Keratinocyte (primary cell): ENCODE data around the gene CXCL6. TPM values are rescaled to one million over a fixed set of nuclear protein-coding genes. Genes with fewer than 3 reads are reported as not detected.

ENCODE experiments used
- DNase-seq: peaks from one replicate; pipeline ENCODE4 v3.0.0-alpha.2; 2011; ENCODE audit warnings: low read depth, missing footprints, low spot score
- FAIRE-seq: peaks from 2 replicates; lab custom pipeline; 2011; peaks lifted over from hg19 to GRCh38; lab: Jason Lieb, UNC
- H2AFZ ChIP-seq: 2 replicates; pipeline ENCODE4 v1.6.0; 2012; ENCODE audit warnings: low read length, control low read depth, inconsistent platforms; ENCODE audit not compliant: control insufficient read depth
- H3K27ac ChIP-seq: 2 replicates; pipeline ENCODE4 v1.5.1; 2011; ENCODE audit warnings: low read length; ENCODE audit not compliant: control insufficient read depth, insufficient read depth
- H3K27me3 ChIP-seq: 3 replicates; pipeline ENCODE4 v1.6.0; 2011; ENCODE audit warnings: low read length; ENCODE audit not compliant: control insufficient read depth, insufficient read depth; ENCODE audit errors: extremely low read depth
- H3K36me3 ChIP-seq, 2 experiments: 2 replicates in 1 of 2; 3 replicates in 1 of 2; pipeline ENCODE4 v1.5.1; 2011; ENCODE audit warnings: low read length in 2 of 2, mild to moderate bottlenecking in 1 of 2; ENCODE audit not compliant: control insufficient read depth in 2 of 2, insufficient read depth in 2 of 2; ENCODE audit errors: extremely low read depth in 1 of 2
- H3K4me1 ChIP-seq: 3 replicates; pipeline ENCODE4 v1.5.1; 2011; ENCODE audit warnings: low read length; ENCODE audit not compliant: control insufficient read depth, insufficient read depth; ENCODE audit errors: extremely low read depth
- H3K4me2 ChIP-seq: 3 replicates; pipeline ENCODE4 v1.6.0; 2011; ENCODE audit warnings: low read depth, low read length; ENCODE audit not compliant: control insufficient read depth, insufficient read depth; ENCODE audit errors: extremely low read depth
- H3K4me3 ChIP-seq, 3 experiments: fragments of 200-600 bp in 1 of 3; sonication (generic) in 1 of 3; 2 replicates in 2 of 3; 3 replicates in 1 of 3; pipeline ENCODE4 v1.5.1; 2011 to 2016; ENCODE audit warnings: low read length in 3 of 3, mild to moderate bottlenecking in 3 of 3, control low read depth in 2 of 3, inconsistent platforms in 1 of 3, low read depth in 1 of 3, mixed read lengths in 1 of 3, mixed run types in 1 of 3, moderate library complexity in 1 of 3; ENCODE audit not compliant: control insufficient read depth in 2 of 3, insufficient read depth in 2 of 3; ENCODE audit errors: extremely low read depth in 1 of 3
- H3K79me2 ChIP-seq: 2 replicates; pipeline ENCODE4 v1.6.0; 2012; ENCODE audit warnings: low read length; ENCODE audit not compliant: control insufficient read depth, insufficient read depth
- H3K9ac ChIP-seq: 3 replicates; pipeline ENCODE4 v1.6.0; 2011; ENCODE audit warnings: low read length; ENCODE audit not compliant: control insufficient read depth, insufficient read depth; ENCODE audit errors: extremely low read depth
- H3K9me1 ChIP-seq: 3 replicates; pipeline ENCODE4 v1.6.0; 2011; ENCODE audit warnings: low read length; ENCODE audit not compliant: control insufficient read depth, insufficient read depth; ENCODE audit errors: extremely low read depth
- H3K9me3 ChIP-seq: 2 replicates; pipeline ENCODE4 v1.5.1; 2012; ENCODE audit warnings: low read depth, low read length; ENCODE audit not compliant: control insufficient read depth
- H4K20me1 ChIP-seq: 3 replicates; pipeline ENCODE4 v1.6.0; 2011; ENCODE audit warnings: low read length; ENCODE audit not compliant: control insufficient read depth, insufficient read depth; ENCODE audit errors: extremely low read depth
- EZH2 ChIP-seq: IDR thresholded peaks from one replicate; pipeline ENCODE4 v1.6.1; 2012; ENCODE audit warnings: inconsistent platforms, mild to moderate bottlenecking, low read length, moderate library complexity
- dilution Hi-C: fragments of 300-500 bp; cut with MboI; formaldehyde crosslinking; loops from one replicate; pipeline ENCODE4 v1.7.0; 2020; ENCODE audit warnings: low sequenced_read_pairs; ENCODE audit not compliant: extremely low pct_ligation_motif_present
- polyA plus RNA-seq, 5 experiments: library from polyadenylated mRNA; depleted of rRNA in 3 of 5; stranded (reverse) in 3 of 5; stranded (forward) in 1 of 5; unstranded in 1 of 5; fragments of >200 nt; gene quantifications; 1 replicate in 1 of 5; 2 replicates in 3 of 5; 3 replicates in 1 of 5; pipeline versions ENCODE4 v1.2.1 to v1.2.3, GENCODE V29; 2011 to 2012; ENCODE audit warnings: missing spikeins in 2 of 5, low read depth in 1 of 5, low replicate concordance in 1 of 5
- TF ChIP-seq, protein P1 (sequence below), 3 experiments: IDR thresholded peaks in 1 of 3; conservative IDR thresholded peaks in 1 of 3; optimal IDR thresholded peaks in 1 of 3; 2 replicates in 2 of 3; 3 replicates in 1 of 3; pipeline versions ENCODE3 to v1.5.1; 2011; ENCODE audit warnings: low read length in 3 of 3, mild to moderate bottlenecking in 3 of 3, moderate library complexity in 2 of 3, control low read depth in 1 of 3, inconsistent platforms in 1 of 3; ENCODE audit not compliant: insufficient read depth in 2 of 3; ENCODE audit errors: extremely low read depth in 1 of 3

CXCL6 gene
- polyA plus RNA-seq, 1 donor (not counting 4 experiments of a cell fraction or from before 2014, with no cell fraction given), result 0.08 TPM

DNA sequence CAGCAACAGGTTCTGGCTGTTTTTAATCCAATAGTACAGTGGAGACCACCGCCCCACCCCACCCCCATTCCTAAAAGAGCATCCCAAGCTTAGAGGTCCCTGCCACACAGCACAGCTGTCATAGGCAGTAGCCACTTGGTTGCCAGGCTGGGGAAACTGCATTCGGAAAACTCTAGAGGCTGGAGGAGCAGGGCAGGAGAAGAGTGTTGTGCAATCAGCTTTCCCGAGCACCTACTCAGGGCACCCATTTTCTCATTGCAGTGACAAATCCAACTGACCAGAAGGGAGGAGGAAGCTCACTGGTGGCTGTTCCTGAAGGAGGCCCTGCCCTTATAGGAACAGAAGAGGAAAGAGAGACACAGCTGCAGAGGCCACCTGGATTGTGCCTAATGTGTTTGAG lies 33.8 kb downstream of the CXCL6 start:
- Histone ChIP-seq H3K4me2 (peak overlapping the region; percentile 95), H3K79me2 (no peaks in the 10 kb centered on the region), H3K36me3 (peaks cover 0 to 2% of the 10 kb centered on the region in 2 experiments), H3K27me3 (no peaks in the 10 kb centered on the region), H3K27ac (peak overlapping the region; percentile 79), H3K9me3 (no peaks in the 10 kb centered on the region), H3K4me3 (peak overlapping the region; percentile 56 to 81 (median 78)), H3K4me1 (peaks cover 36% of the 10 kb centered on the region), H3K9me1 (no peaks in the 10 kb centered on the region), H3K9ac (peak overlapping the region; percentile 78), H2AFZ (no peak overlapping the region), H4K20me1 (no peaks in the 10 kb centered on the region)
- no peak for DNase-seq
- peak; percentile 9 for FAIRE-seq
- no peak for TF ChIP-seq EZH2
- TF ChIP-seq, protein P1, sequence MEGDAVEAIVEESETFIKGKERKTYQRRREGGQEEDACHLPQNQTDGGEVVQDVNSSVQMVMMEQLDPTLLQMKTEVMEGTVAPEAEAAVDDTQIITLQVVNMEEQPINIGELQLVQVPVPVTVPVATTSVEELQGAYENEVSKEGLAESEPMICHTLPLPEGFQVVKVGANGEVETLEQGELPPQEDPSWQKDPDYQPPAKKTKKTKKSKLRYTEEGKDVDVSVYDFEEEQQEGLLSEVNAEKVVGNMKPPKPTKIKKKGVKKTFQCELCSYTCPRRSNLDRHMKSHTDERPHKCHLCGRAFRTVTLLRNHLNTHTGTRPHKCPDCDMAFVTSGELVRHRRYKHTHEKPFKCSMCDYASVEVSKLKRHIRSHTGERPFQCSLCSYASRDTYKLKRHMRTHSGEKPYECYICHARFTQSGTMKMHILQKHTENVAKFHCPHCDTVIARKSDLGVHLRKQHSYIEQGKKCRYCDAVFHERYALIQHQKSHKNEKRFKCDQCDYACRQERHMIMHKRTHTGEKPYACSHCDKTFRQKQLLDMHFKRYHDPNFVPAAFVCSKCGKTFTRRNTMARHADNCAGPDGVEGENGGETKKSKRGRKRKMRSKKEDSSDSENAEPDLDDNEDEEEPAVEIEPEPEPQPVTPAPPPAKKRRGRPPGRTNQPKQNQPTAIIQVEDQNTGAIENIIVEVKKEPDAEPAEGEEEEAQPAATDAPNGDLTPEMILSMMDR (optimal IDR thresholded peaks at IDR 0.05 in 1 of 3, IDR thresholded peaks at IDR 0.05 in 1 of 3, conservative IDR thresholded peaks at IDR 0.05 in 1 of 3; ENCODE audit: extremely low read depth in 1 of 3, insufficient read depth in 2 of 3, low read length in 3 of 3), result no peak
- dilution Hi-C loops, result no loop called here

- Histone ChIP-seq H2AFZ (no peak overlapping the region), H3K9ac (no peak overlapping the region), H3K4me3 (peak overlapping the region; percentile 56 to 81 (median 78)), H3K4me1 (peaks cover 34% of the 10 kb centered on the region), H3K79me2 (no peaks in the 10 kb centered on the region), H3K27ac (no peak overlapping the region), H3K9me3 (no peaks in the 10 kb centered on the region), H3K27me3 (no peaks in the 10 kb centered on the region), H4K20me1 (no peaks in the 10 kb centered on the region), H3K4me2 (peak overlapping the region; percentile 95), H3K9me1 (no peaks in the 10 kb centered on the region), H3K36me3 (peaks cover 0 to 2% of the 10 kb centered on the region in 2 experiments)
- TF ChIP-seq, protein P1 (optimal IDR thresholded peaks at IDR 0.05 in 1 of 3, IDR thresholded peaks at IDR 0.05 in 1 of 3, conservative IDR thresholded peaks at IDR 0.05 in 1 of 3; ENCODE audit: extremely low read depth in 1 of 3, insufficient read depth in 2 of 3, low read length in 3 of 3), result no peak
- no peak for TF ChIP-seq EZH2
- peak; percentile 67 for FAIRE-seq
- dilution Hi-C loops, result no loop called here
- DNase-seq, result no peak
These were observed 34.3 kb downstream of the CXCL6 start for GRCh38 chr4:73870768-73871167.
